Measurements from ENCODE around the gene ZNF407.

The ZNF407 gene

GRCh38 chr18:74980669-74981068 lies 383.0 kb downstream of the ZNF407 start:
- no peak for DNase-seq

- DNase-seq = no peak
Measured at GRCh38 chr18:74981476-74981875, 383.8 kb downstream of the ZNF407 start.

- no peak for DNase-seq
Measured at GRCh38 chr18:74982946-74983635, 385.4 kb downstream of the ZNF407 start.

GRCh38 chr18:74989134-74989533 lies 391.5 kb downstream of the ZNF407 start:
- no peak for DNase-seq

GRCh38 chr18:74990563-74991081 lies 393.0 kb downstream of the ZNF407 start:
- peak; percentile 7 for DNase-seq

- DNase-seq = peak; percentile 58
Measured at GRCh38 chr18:74994502-74995418, 397.1 kb downstream of the ZNF407 start.

GRCh38 chr18:74995419-74995736 lies 397.7 kb downstream of the ZNF407 start:
- no peak for DNase-seq

- DNase-seq = peak; percentile 45
Measured at GRCh38 chr18:74996055-74996454, 398.4 kb downstream of the ZNF407 start.

- DNase-seq = no peak
Measured at GRCh38 chr18:74996996-74997395, 399.3 kb downstream of the ZNF407 start.

- no peak for DNase-seq
Measured at GRCh38 chr18:75000920-75001319, 403.2 kb downstream of the ZNF407 start.

GRCh38 chr18:75003039-75003438 lies 405.4 kb downstream of the ZNF407 start:
- DNase-seq = no peak

- DNase-seq = no peak
Measured at GRCh38 chr18:75003764-75004690, 406.4 kb downstream of the ZNF407 start.

- no peak for DNase-seq
Measured at GRCh38 chr18:75005626-75006025, 408.0 kb downstream of the ZNF407 start.

GRCh38 chr18:75008186-75008585 lies 410.5 kb downstream of the ZNF407 start:
- no peak for DNase-seq

- DNase-seq = no peak
Measured at GRCh38 chr18:75009296-75009695, 411.6 kb downstream of the ZNF407 start.

- no peak for DNase-seq
Measured at GRCh38 chr18:75009878-75010277, 412.2 kb downstream of the ZNF407 start.

GRCh38 chr18:75010278-75010677 lies 412.6 kb downstream of the ZNF407 start:
- DNase-seq = no peak

- DNase-seq = no peak
Measured at GRCh38 chr18:75010689-75011088, 413.0 kb downstream of the ZNF407 start.

GRCh38 chr18:75016025-75016717 lies 418.5 kb downstream of the ZNF407 start:
- no peak for DNase-seq

GRCh38 chr18:75023473-75023872 lies 425.8 kb downstream of the ZNF407 start:
- DNase-seq = no peak

GRCh38 chr18:75024871-75025270 lies 427.2 kb downstream of the ZNF407 start:
- DNase-seq = no peak

GRCh38 chr18:75025573-75025972 lies 427.9 kb downstream of the ZNF407 start:
- DNase-seq = no peak
